ENCODE results near the gene MRPS12.

GRCh38 chr19:38946229-38947010, 15.7 kb downstream of the MRPS12 start:
- TF ChIP-seq EZH2 (IDR thresholded peaks at IDR 0.05; ENCODE audit: insufficient read depth, poor library complexity, severe bottlenecking) (no peak), EZH2phosphoT487 (IDR thresholded peaks at IDR 0.05; ENCODE audit: insufficient read depth, low read depth) (no peak)

Data from GM23248 (cell line).